GM21360 (cell line): ENCODE results near the gene NTN5.
A peak's percentile ranks its signal among the peaks of the same experiment; 100 is the strongest.
"Not testable (repeated sequence)": the region's sequence is repeated elsewhere in the genome, so short reads cannot be mapped to it uniquely, and the experiment has no call there.

Experiments used
- ATAC-seq: cut with Tn5 transposase; IDR thresholded peaks from one replicate; pipeline ENCODE4 v1.9.1; 2021; ENCODE audit warnings: mild to moderate bottlenecking, moderate library complexity; ENCODE audit not compliant: unreplicated experiment

Gene NTN5

GRCh38 chr19:48670699-48671445 is 1.9 kb downstream of the NTN5 start:
- ATAC-seq, result no peak

- no peak for ATAC-seq
Measured at GRCh38 chr19:48669903-48670668, 2.7 kb downstream of the NTN5 start.

- no peak for ATAC-seq
Measured at GRCh38 chr19:48668761-48669160, 4.1 kb downstream of the NTN5 start.

GRCh38 chr19:48668332-48668731 is 4.5 kb downstream of the NTN5 start:
- ATAC-seq, result no peak

GRCh38 chr19:48665786-48666185 is 7.0 kb downstream of the NTN5 start:
- no peak for ATAC-seq

- ATAC-seq, result no peak
Measured at GRCh38 chr19:48664476-48664875, 8.3 kb downstream of the NTN5 start.

GRCh38 chr19:48663667-48664066 is 9.2 kb downstream of the NTN5 start:
- ATAC-seq, result no peak

GRCh38 chr19:48661711-48662090 is 11.1 kb downstream of the NTN5 start:
- ATAC-seq, result no peak

GRCh38 chr19:48660852-48661710 is 11.7 kb downstream of the NTN5 start:
- peak; percentile 62 for ATAC-seq

GRCh38 chr19:48659768-48660167 is 13.0 kb downstream of the NTN5 start:
- ATAC-seq, result no peak

GRCh38 chr19:48658483-48658882 is 14.3 kb downstream of the NTN5 start:
- no peak for ATAC-seq

- ATAC-seq, result not testable (repeated sequence)
Measured at GRCh38 chr19:48657828-48658227, 15.0 kb downstream of the NTN5 start.

- no peak for ATAC-seq
Measured at GRCh38 chr19:48656840-48657474, 15.9 kb downstream of the NTN5 start.

GRCh38 chr19:48654299-48655059 is 18.3 kb downstream of the NTN5 start:
- ATAC-seq, result no peak

GRCh38 chr19:48651683-48652048 is 21.2 kb downstream of the NTN5 start:
- ATAC-seq, result no peak

GRCh38 chr19:48650974-48651682 is 21.7 kb downstream of the NTN5 start:
- ATAC-seq, result no peak

GRCh38 chr19:48648134-48648533 is 24.7 kb downstream of the NTN5 start:
- ATAC-seq, result no peak

GRCh38 chr19:48646722-48647216 is 26.0 kb downstream of the NTN5 start:
- no peak for ATAC-seq

GRCh38 chr19:48646001-48646721 is 26.7 kb downstream of the NTN5 start, which contains the start of gene CA11:
Gene CA11 (minus strand): TSS chr19:48646187. CDS start chr19:48645632, 555 bp downstream.
- peak; percentile 69 for ATAC-seq
